Uterus (tissue), 4 donors: ENCODE measurements around the gene ITSN1. TPM values are rescaled to one million over a fixed set of nuclear protein-coding genes. Genes with fewer than 3 reads are reported as not detected.
A peak's percentile ranks its signal among the peaks of the same experiment; 100 is the strongest.

Experiments used
- DNase-seq, 2 donors: peaks; one replicate each; pipeline ENCODE4 v3.0.0-alpha.2; 2019 to 2020
- H3K27ac ChIP-seq, 2 donors: fragments of 200-600 bp; sonication (generic); 1 replicate in 1 of 2; 2 replicates in 1 of 2; pipeline ENCODE4 v1.5.1; 2016 to 2018
- H3K27me3 ChIP-seq, 2 donors: fragments of 200-600 bp; sonication (generic); one replicate each; pipeline ENCODE4 v1.5.1; 2018 to 2019; ENCODE audit warnings: control low read depth in 1 of 2
- H3K36me3 ChIP-seq, 2 donors: fragments of 200-600 bp; sonication (generic); one replicate each; pipeline ENCODE4 v1.5.1; 2019; ENCODE audit warnings: control low read depth in 1 of 2
- H3K4me1 ChIP-seq, 2 donors: fragments of 200-600 bp; sonication (generic); one replicate each; pipeline ENCODE4 v1.5.1; 2018 to 2019; ENCODE audit warnings: control low read depth in 1 of 2
- H3K4me3 ChIP-seq, 2 donors: fragments of 200-600 bp; sonication (generic); 1 replicate in 1 of 2; 2 replicates in 1 of 2; pipeline ENCODE4 v1.5.1; 2018 to 2019; ENCODE audit warnings: mild to moderate bottlenecking in 1 of 2
- H3K9me3 ChIP-seq, 2 donors: fragments of 200-600 bp; sonication (generic); one replicate each; pipeline ENCODE4 v1.5.1; 2019; ENCODE audit warnings: control low read depth in 1 of 2
- CTCF ChIP-seq, 4 experiments: fragments of 200-600 bp in 2 of 4; fragments of 450-650 bp in 2 of 4; sonication (generic) in 2 of 4; IDR thresholded peaks; one replicate each; pipeline ENCODE4 v1.5.1; 2016 to 2019; ENCODE audit warnings: antibody characterized with exemption in 4 of 4, mild to moderate bottlenecking in 2 of 4, moderate library complexity in 1 of 4
- POLR2A ChIP-seq, 2 donors: fragments of 450-650 bp; IDR thresholded peaks; one replicate each; pipeline ENCODE4 v1.6.1; 2016; ENCODE audit warnings: antibody characterized with exemption in 2 of 2, mild to moderate bottlenecking in 1 of 2, moderate library complexity in 1 of 2
- intact Hi-C: fragments of 100-400 bp; cut with DNase I; formaldehyde crosslinking; loops from one replicate; pipeline ENCODE4 v1.15.1; 2023; ENCODE audit warnings: low total_unique reads
- total RNA-seq, 4 donors: library from RNA; depleted of rRNA in 3 of 4; stranded (reverse); fragments of >200 nt in 3 of 4; gene quantifications; one replicate each; pipeline versions ENCODE4 v1.1.0 to v1.2.4, GENCODE V29; 2014 to 2023
- donor health status: DM: yes; HTN: yes; CAD: no.

The ITSN1 gene
- total RNA-seq, 4 donors from 2014 or later: 21.8 to 77.4 (median 48.1) TPM

- Histone ChIP-seq H3K9me3 (no peaks in the 10 kb centered on the region), H3K4me3 (peak within 1 kb of the TSS; percentile 58 to 97), H3K27me3 (no peaks in the 10 kb centered on the region), H3K27ac (peak within 1 kb of the TSS; percentile 92 to 93), H3K4me1 (peaks cover 3 to 12% of the 10 kb centered on the region in 2 donors), H3K36me3 (no peaks in the 10 kb centered on the region)
- TF ChIP-seq POLR2A (IDR thresholded peaks at IDR 0.05) (peak; percentile 57 to 68), CTCF (IDR thresholded peaks at IDR 0.05) (no peak)
- peak; percentile 100 for DNase-seq
- intact Hi-C loops: no loop called here
These were observed 812 bp upstream of the ITSN1 start, which contains the start of gene CRYZL1 for GRCh38 chr21:33641352-33642026. TSS of gene CRYZL1 (minus strand) at chr21:33641741. CDS start at chr21:33631551, 10,190 bp downstream.

GRCh38 chr21:33642896-33643657, 776 bp downstream of the ITSN1 start:
- Histone ChIP-seq H3K36me3 (no peaks in the 10 kb centered on the region), H3K4me1 (peaks cover 3 to 12% of the 10 kb centered on the region in 2 donors), H3K4me3 (peak overlapping the region; percentile 58 to 97), H3K9me3 (no peaks in the 10 kb centered on the region), H3K27ac (peak overlapping the region; percentile 92 to 93), H3K27me3 (no peaks in the 10 kb centered on the region)
- intact Hi-C loops: no loop called here
- TF ChIP-seq POLR2A (IDR thresholded peaks at IDR 0.05): no peak
- TF ChIP-seq CTCF (IDR thresholded peaks at IDR 0.05): no peak
- peak; percentile 24 to 33 for DNase-seq

- DNase-seq: no peak
- Histone ChIP-seq H3K4me1 (peaks cover 3 to 12% of the 10 kb centered on the region in 2 donors), H3K36me3 (no peaks in the 10 kb centered on the region), H3K27ac (peak overlapping the region; percentile 92 to 93), H3K4me3 (peak overlapping the region; percentile 58 to 97), H3K9me3 (no peaks in the 10 kb centered on the region), H3K27me3 (no peaks in the 10 kb centered on the region)
- TF ChIP-seq POLR2A (IDR thresholded peaks at IDR 0.05) (no peak), CTCF (IDR thresholded peaks at IDR 0.05) (no peak)
- intact Hi-C loops: no loop called here
These were observed 1.5 kb downstream of the ITSN1 start for GRCh38 chr21:33643658-33644311.

GRCh38 chr21:33644383-33645074, 2.2 kb downstream of the ITSN1 start:
- intact Hi-C loops: no loop called here
- DNase-seq: peak; percentile 39 to 46
- H3K4me3 ChIP-seq: peak overlapping the region; percentile 58 to 97

More at GRCh38 chr21:33644383-33645074, 2.2 kb downstream of the ITSN1 start:
- H3K9me3 ChIP-seq: no peaks in the 10 kb centered on the region
- no peaks in the 10 kb centered on the region for H3K36me3 ChIP-seq
- H3K27ac ChIP-seq: peak overlapping the region; percentile 92 to 93
- peaks cover 3 to 12% of the 10 kb centered on the region in 2 donors for H3K4me1 ChIP-seq
- TF ChIP-seq CTCF (IDR thresholded peaks at IDR 0.05): no peak
- TF ChIP-seq POLR2A (IDR thresholded peaks at IDR 0.05): no peak
- no peaks in the 10 kb centered on the region for H3K27me3 ChIP-seq
